ENCODE data around the gene PPP1R37. TPM values are rescaled to one million over a fixed set of nuclear protein-coding genes. Genes with fewer than 3 reads are reported as not detected.

Gene PPP1R37
- total RNA-seq, 1 donor from 2014 or later: 16.2 TPM

- H3K27me3 ChIP-seq (ENCODE audit: control insufficient read depth in 3 of 3, insufficient read depth in 3 of 3, low read length in 3 of 3): no peaks in the 10 kb centered on the region
- H3K4me1 ChIP-seq (ENCODE audit: control insufficient read depth in 3 of 3, insufficient read depth in 3 of 3, low read length in 3 of 3): peaks cover 0 to 5% (median 0%) of the 10 kb centered on the region in 3 donors
- peaks cover 82 to 91% (median 88%) of the 10 kb centered on the region in 3 donors for H3K36me3 ChIP-seq (ENCODE audit: control insufficient read depth in 3 of 3, insufficient read depth in 3 of 3, low read length in 3 of 3)
- no peaks in the 10 kb centered on the region for H3K9me3 ChIP-seq (ENCODE audit: control insufficient read depth in 3 of 3, low read length in 3 of 3)
- no peak overlapping the region for H3K9ac ChIP-seq (ENCODE audit: low read depth in 1 of 3, low read length in 3 of 3)
- H3K4me3 ChIP-seq (ENCODE audit: low read length in 3 of 3): no peak overlapping the region
- no peak overlapping the region for H3K27ac ChIP-seq (ENCODE audit: low read depth, low read length)
Observed at GRCh38 chr19:45057444-45057843, 35.5 kb upstream of the PPP1R37 start.

GRCh38 chr19:45058622-45059159 lies 34.3 kb upstream of the PPP1R37 start:
- no peak overlapping the region for H3K27ac ChIP-seq (ENCODE audit: low read depth, low read length)
- no peak overlapping the region for H3K9ac ChIP-seq (ENCODE audit: low read depth in 1 of 3, low read length in 3 of 3)
- H3K36me3 ChIP-seq (ENCODE audit: control insufficient read depth in 3 of 3, insufficient read depth in 3 of 3, low read length in 3 of 3): peaks cover 79 to 89% (median 86%) of the 10 kb centered on the region in 3 donors
- H3K4me1 ChIP-seq (ENCODE audit: control insufficient read depth in 3 of 3, insufficient read depth in 3 of 3, low read length in 3 of 3): peaks cover 0 to 5% (median 0%) of the 10 kb centered on the region in 3 donors
- no peaks in the 10 kb centered on the region for H3K9me3 ChIP-seq (ENCODE audit: control insufficient read depth in 3 of 3, low read length in 3 of 3)
- no peaks in the 10 kb centered on the region for H3K27me3 ChIP-seq (ENCODE audit: control insufficient read depth in 3 of 3, insufficient read depth in 3 of 3, low read length in 3 of 3)
- H3K4me3 ChIP-seq (ENCODE audit: low read length in 3 of 3): no peak overlapping the region

- H3K4me1 ChIP-seq (ENCODE audit: control insufficient read depth in 3 of 3, insufficient read depth in 3 of 3, low read length in 3 of 3): peaks cover 0 to 5% (median 0%) of the 10 kb centered on the region in 3 donors
- H3K27me3 ChIP-seq (ENCODE audit: control insufficient read depth in 3 of 3, insufficient read depth in 3 of 3, low read length in 3 of 3): no peaks in the 10 kb centered on the region
- H3K36me3 ChIP-seq (ENCODE audit: control insufficient read depth in 3 of 3, insufficient read depth in 3 of 3, low read length in 3 of 3): peaks cover 81 to 86% (median 83%) of the 10 kb centered on the region in 3 donors
- H3K9ac ChIP-seq (ENCODE audit: low read depth in 1 of 3, low read length in 3 of 3): no peak overlapping the region
- no peak overlapping the region for H3K4me3 ChIP-seq (ENCODE audit: low read length in 3 of 3)
- H3K9me3 ChIP-seq (ENCODE audit: control insufficient read depth in 3 of 3, low read length in 3 of 3): no peaks in the 10 kb centered on the region
- H3K27ac ChIP-seq (ENCODE audit: low read depth, low read length): no peak overlapping the region
Observed at GRCh38 chr19:45059258-45059965, 33.6 kb upstream of the PPP1R37 start.

GRCh38 chr19:45061965-45062364 lies 31.0 kb upstream of the PPP1R37 start:
- H3K9me3 ChIP-seq (ENCODE audit: control insufficient read depth in 3 of 3, low read length in 3 of 3): no peaks in the 10 kb centered on the region
- H3K27me3 ChIP-seq (ENCODE audit: control insufficient read depth in 3 of 3, insufficient read depth in 3 of 3, low read length in 3 of 3): no peaks in the 10 kb centered on the region
- H3K27ac ChIP-seq (ENCODE audit: low read depth, low read length): no peak overlapping the region
- peaks cover 75 to 80% (median 78%) of the 10 kb centered on the region in 3 donors for H3K36me3 ChIP-seq (ENCODE audit: control insufficient read depth in 3 of 3, insufficient read depth in 3 of 3, low read length in 3 of 3)
- no peak overlapping the region for H3K4me3 ChIP-seq (ENCODE audit: low read length in 3 of 3)
- H3K9ac ChIP-seq (ENCODE audit: low read depth in 1 of 3, low read length in 3 of 3): no peak overlapping the region
- peaks cover 0 to 5% (median 0%) of the 10 kb centered on the region in 3 donors for H3K4me1 ChIP-seq (ENCODE audit: control insufficient read depth in 3 of 3, insufficient read depth in 3 of 3, low read length in 3 of 3)

GRCh38 chr19:45063851-45064801 lies 28.9 kb upstream of the PPP1R37 start:
- Histone ChIP-seq H3K4me1 (ENCODE audit: control insufficient read depth in 3 of 3, insufficient read depth in 3 of 3, low read length in 3 of 3) (peaks cover 0 to 4% (median 0%) of the 10 kb centered on the region in 3 donors), H3K27me3 (ENCODE audit: control insufficient read depth in 3 of 3, insufficient read depth in 3 of 3, low read length in 3 of 3) (no peaks in the 10 kb centered on the region), H3K36me3 (ENCODE audit: control insufficient read depth in 3 of 3, insufficient read depth in 3 of 3, low read length in 3 of 3) (peaks cover 69 to 73% (median 72%) of the 10 kb centered on the region in 3 donors), H3K9ac (ENCODE audit: low read depth in 1 of 3, low read length in 3 of 3) (no peak overlapping the region), H3K4me3 (ENCODE audit: low read length in 3 of 3) (no peak overlapping the region), H3K27ac (ENCODE audit: low read depth, low read length) (no peak overlapping the region), H3K9me3 (ENCODE audit: control insufficient read depth in 3 of 3, low read length in 3 of 3) (no peaks in the 10 kb centered on the region)

GRCh38 chr19:45066921-45067661 lies 25.9 kb upstream of the PPP1R37 start:
- H3K9ac ChIP-seq (ENCODE audit: low read depth in 1 of 3, low read length in 3 of 3): no peak overlapping the region
- no peaks in the 10 kb centered on the region for H3K9me3 ChIP-seq (ENCODE audit: control insufficient read depth in 3 of 3, low read length in 3 of 3)
- peaks cover 58 to 67% (median 63%) of the 10 kb centered on the region in 3 donors for H3K36me3 ChIP-seq (ENCODE audit: control insufficient read depth in 3 of 3, insufficient read depth in 3 of 3, low read length in 3 of 3)
- H3K4me1 ChIP-seq (ENCODE audit: control insufficient read depth in 3 of 3, insufficient read depth in 3 of 3, low read length in 3 of 3): no peaks in the 10 kb centered on the region
- no peak overlapping the region for H3K27ac ChIP-seq (ENCODE audit: low read depth, low read length)
- no peak overlapping the region for H3K4me3 ChIP-seq (ENCODE audit: low read length in 3 of 3)
- no peaks in the 10 kb centered on the region for H3K27me3 ChIP-seq (ENCODE audit: control insufficient read depth in 3 of 3, insufficient read depth in 3 of 3, low read length in 3 of 3)

GRCh38 chr19:45068041-45068440 lies 24.9 kb upstream of the PPP1R37 start:
- Histone ChIP-seq H3K9me3 (ENCODE audit: control insufficient read depth in 3 of 3, low read length in 3 of 3) (no peaks in the 10 kb centered on the region), H3K27me3 (ENCODE audit: control insufficient read depth in 3 of 3, insufficient read depth in 3 of 3, low read length in 3 of 3) (no peaks in the 10 kb centered on the region), H3K36me3 (ENCODE audit: control insufficient read depth in 3 of 3, insufficient read depth in 3 of 3, low read length in 3 of 3) (peaks cover 53 to 61% (median 59%) of the 10 kb centered on the region in 3 donors), H3K9ac (ENCODE audit: low read depth in 1 of 3, low read length in 3 of 3) (no peak overlapping the region), H3K4me1 (ENCODE audit: control insufficient read depth in 3 of 3, insufficient read depth in 3 of 3, low read length in 3 of 3) (no peaks in the 10 kb centered on the region), H3K27ac (ENCODE audit: low read depth, low read length) (no peak overlapping the region), H3K4me3 (ENCODE audit: low read length in 3 of 3) (no peak overlapping the region)

GRCh38 chr19:45069056-45069455 lies 23.9 kb upstream of the PPP1R37 start:
- Histone ChIP-seq H3K4me1 (ENCODE audit: control insufficient read depth in 3 of 3, insufficient read depth in 3 of 3, low read length in 3 of 3) (no peaks in the 10 kb centered on the region), H3K27ac (ENCODE audit: low read depth, low read length) (no peak overlapping the region), H3K4me3 (ENCODE audit: low read length in 3 of 3) (no peak overlapping the region), H3K36me3 (ENCODE audit: control insufficient read depth in 3 of 3, insufficient read depth in 3 of 3, low read length in 3 of 3) (peaks cover 47 to 56% (median 52%) of the 10 kb centered on the region in 3 donors), H3K9me3 (ENCODE audit: control insufficient read depth in 3 of 3, low read length in 3 of 3) (no peaks in the 10 kb centered on the region), H3K27me3 (ENCODE audit: control insufficient read depth in 3 of 3, insufficient read depth in 3 of 3, low read length in 3 of 3) (no peaks in the 10 kb centered on the region), H3K9ac (ENCODE audit: low read depth in 1 of 3, low read length in 3 of 3) (no peak overlapping the region)

GRCh38 chr19:45070214-45070613 lies 22.8 kb upstream of the PPP1R37 start:
- no peak overlapping the region for H3K9ac ChIP-seq (ENCODE audit: low read depth in 1 of 3, low read length in 3 of 3)
- H3K9me3 ChIP-seq (ENCODE audit: control insufficient read depth in 3 of 3, low read length in 3 of 3): no peaks in the 10 kb centered on the region
- H3K27ac ChIP-seq (ENCODE audit: low read depth, low read length): no peak overlapping the region
- H3K36me3 ChIP-seq (ENCODE audit: control insufficient read depth in 3 of 3, insufficient read depth in 3 of 3, low read length in 3 of 3): peaks cover 43 to 49% (median 44%) of the 10 kb centered on the region in 3 donors
- H3K4me3 ChIP-seq (ENCODE audit: low read length in 3 of 3): no peak overlapping the region
- no peaks in the 10 kb centered on the region for H3K4me1 ChIP-seq (ENCODE audit: control insufficient read depth in 3 of 3, insufficient read depth in 3 of 3, low read length in 3 of 3)
- H3K27me3 ChIP-seq (ENCODE audit: control insufficient read depth in 3 of 3, insufficient read depth in 3 of 3, low read length in 3 of 3): no peaks in the 10 kb centered on the region

Data from skeletal muscle tissue (tissue), 4 donors.